GM18502 (cell line): ENCODE data around the gene LONP2.
"Not testable (repeated sequence)": the region's sequence is repeated elsewhere in the genome, so short reads cannot be mapped to it uniquely, and the experiment has no call there.

Experiments
- ATAC-seq: cut with Tn5 transposase; IDR thresholded peaks from one replicate; pipeline ENCODE4 v1.9.1; 2021; ENCODE audit warnings: mild to moderate bottlenecking; ENCODE audit not compliant: unreplicated experiment, poor library complexity

LONP2 gene

DNA sequence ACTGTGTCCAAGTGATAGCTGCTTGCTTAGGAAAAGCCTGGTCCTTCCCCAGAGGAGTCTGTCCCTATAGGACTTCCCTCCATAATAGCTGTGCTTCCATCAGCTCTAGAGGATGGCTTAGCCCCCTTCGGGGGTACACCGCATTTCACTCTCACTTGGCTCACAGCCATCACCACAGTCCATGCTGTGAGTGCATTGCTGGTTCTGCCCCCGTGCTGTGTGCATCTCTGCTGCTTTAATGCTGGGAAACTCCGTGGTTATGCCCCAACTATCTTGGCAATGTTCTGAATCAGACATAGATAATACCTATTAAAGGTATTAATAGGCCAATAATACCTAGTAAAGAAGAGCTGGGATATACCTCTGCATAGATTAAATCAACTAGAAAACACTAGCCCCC lies 82.8 kb downstream of the LONP2 start:
- no peak for ATAC-seq

DNA sequence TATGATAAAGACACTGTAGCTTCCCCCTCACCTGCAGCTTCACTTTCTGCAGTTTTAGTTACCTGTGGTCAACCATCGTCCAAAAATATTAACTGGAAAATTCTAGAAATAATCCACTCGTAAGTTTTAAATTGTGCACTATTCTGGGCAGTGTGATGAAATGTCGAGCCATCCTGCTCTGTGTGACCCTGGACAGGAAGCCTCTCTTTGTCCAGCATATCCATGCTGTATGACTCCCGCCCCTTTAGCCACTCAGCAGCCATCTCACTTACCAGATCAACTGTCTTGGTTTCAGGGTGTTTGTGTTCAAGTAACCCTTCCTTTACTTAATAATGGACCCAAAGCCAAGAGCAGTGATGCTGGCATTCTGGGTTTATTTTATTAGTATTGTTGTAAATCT lies 85.0 kb downstream of the LONP2 start:
- ATAC-seq, result no peak

- no peak for ATAC-seq
Observed at GRCh38 chr16:48330189-48330840, 86.2 kb downstream of the LONP2 start.

- ATAC-seq, result no peak
Observed at GRCh38 chr16:48330841-48331192, 86.7 kb downstream of the LONP2 start.

- ATAC-seq, result no peak
Observed at GRCh38 chr16:48332978-48333377, 88.9 kb downstream of the LONP2 start.

GRCh38 chr16:48334325-48334724 lies 90.2 kb downstream of the LONP2 start:
- ATAC-seq, result no peak

DNA sequence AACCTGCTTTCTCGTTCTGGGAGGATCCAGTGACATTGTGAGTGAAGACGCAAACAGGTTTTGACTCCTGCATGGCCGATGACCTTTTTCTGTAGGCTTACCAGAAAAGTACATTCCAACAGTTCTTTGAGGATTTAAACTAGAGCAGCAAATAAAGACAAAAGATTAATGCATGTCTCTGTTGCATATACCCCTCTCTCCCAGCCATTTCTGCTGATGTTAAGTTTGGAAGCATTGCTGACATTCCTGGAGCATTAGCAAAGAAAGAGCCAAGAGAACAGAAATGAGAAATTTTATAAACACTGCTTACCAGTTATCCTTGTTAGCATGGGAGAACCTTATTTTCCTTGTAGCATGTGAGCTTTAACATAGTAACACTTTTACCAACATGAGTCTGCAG lies 91.9 kb downstream of the LONP2 start:
- ATAC-seq, result no peak

- no peak for ATAC-seq
Observed at GRCh38 chr16:48340054-48340453, 96.0 kb downstream of the LONP2 start.

- no peak for ATAC-seq
Observed at GRCh38 chr16:48342591-48342990, 98.5 kb downstream of the LONP2 start.

DNA sequence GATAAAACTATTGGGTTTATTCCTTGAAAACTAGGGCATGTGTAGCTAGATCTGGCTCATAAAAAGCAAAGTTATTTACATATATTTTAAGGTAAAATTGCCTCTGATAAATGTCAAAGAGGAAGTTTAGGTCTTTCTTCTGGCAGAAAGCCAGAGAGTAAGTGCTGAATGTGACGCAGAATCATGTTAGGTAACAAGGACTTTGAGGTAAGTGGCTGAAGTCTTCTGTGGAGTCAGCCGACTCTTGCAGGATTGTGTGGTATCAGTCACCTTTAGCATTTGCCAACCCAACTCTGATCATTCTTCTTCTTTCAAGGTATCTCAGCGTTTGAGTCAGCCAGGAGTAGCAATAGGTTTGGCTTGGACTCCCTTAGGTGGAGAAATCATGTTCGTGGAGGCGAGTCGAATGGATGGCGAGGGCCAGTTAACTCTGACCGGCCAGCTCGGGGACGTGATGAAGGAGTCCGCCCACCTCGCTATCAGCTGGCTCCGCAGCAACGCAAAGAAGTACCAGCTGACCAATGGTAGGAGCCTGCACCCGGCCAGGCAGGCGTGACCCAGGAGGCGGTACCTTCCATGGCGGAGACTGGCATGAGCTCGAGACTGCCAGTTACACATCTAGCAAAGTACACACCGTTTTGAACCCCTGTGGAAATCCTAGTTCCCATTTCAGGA lies 103.2 kb downstream of the LONP2 start:
- ATAC-seq, result no peak

DNA sequence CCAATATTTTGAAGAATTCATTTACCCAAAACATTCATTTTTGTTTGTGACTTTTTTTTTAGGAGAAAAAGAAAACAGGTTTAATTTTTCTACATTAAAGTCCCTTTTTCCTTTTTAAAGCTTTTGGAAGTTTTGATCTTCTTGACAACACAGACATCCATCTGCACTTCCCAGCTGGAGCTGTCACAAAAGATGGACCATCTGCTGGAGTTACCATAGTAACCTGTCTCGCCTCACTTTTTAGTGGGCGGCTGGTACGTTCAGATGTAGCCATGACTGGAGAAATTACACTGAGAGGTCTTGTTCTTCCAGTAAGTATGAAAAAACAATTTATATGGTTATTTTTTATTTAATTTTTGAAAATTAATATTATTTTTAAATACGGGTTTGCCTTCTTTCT lies 103.9 kb downstream of the LONP2 start:
- no peak for ATAC-seq

GRCh38 chr16:48350736-48351135 lies 106.6 kb downstream of the LONP2 start:
- ATAC-seq, result no peak

GRCh38 chr16:48352648-48353390 lies 108.7 kb downstream of the LONP2 start:
- no peak for ATAC-seq

DNA sequence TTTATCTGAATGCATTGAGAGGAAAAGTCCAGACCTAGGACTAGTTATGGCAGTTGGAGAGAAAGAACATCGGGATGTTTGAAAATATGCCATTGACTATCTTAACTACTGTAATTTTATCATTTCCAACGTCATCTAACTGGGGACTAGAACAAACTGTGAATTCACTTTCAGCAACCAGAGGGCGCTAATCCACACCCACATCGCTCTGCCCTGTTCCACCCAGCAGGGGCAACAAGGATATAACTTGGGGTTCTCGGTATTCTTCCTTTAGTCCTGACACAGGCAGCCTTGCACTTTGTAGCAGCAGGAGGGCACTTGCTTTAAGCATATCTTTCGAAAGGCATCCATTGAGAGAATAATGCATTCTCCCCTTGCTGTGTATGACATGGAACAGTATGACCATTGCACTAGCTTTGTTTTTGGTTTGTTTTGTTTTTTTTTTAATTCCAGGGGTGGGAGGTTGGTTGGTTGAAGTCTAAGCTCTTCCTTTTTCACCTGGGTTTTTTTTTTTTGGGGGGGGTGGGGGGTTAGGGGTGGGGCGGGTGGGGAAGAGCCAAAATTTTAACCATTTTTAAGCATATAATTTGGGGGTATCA lies 109.6 kb downstream of the LONP2 start:
- ATAC-seq, result peak; percentile 74

- not testable (repeated sequence) for ATAC-seq
Observed at GRCh38 chr16:48354385-48354784, 110.3 kb downstream of the LONP2 start.

GRCh38 chr16:48354877-48355855 lies 111.1 kb downstream of the LONP2 start:
- ATAC-seq, result no peak

DNA sequence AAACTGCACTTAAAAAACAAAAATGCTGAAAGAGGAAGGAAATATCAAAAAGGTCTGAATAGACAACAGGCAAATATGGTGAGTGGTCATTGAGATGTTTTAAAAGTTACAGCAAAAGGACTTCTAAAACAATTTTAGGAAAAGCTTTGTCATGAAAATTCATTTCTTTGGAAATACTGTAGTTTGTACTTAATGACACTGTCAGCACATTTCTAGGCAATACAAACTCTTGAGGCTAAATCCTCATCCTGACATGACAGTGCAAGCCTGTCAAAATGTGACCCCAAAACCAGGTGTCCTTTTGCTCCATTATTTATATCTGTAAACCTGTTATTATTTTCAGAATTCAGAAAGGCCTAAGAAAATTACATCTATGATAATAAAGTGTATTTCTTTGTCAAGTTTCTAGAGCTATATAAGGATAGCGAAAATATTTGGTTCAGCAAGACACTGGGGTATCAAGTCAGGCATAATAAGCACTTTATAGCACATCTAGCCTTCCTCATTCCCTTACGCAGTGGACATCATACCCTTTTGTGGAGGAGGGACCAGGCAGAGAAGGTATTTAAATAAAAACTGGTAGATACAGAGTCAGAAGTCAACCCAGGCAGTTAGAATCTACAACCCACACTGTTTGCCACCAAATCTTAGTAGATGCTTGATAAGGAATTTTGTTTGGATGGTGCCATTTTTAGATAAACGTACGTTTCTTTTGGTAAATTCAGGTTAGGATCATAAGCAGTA lies 112.7 kb downstream of the LONP2 start:
- no peak for ATAC-seq

DNA sequence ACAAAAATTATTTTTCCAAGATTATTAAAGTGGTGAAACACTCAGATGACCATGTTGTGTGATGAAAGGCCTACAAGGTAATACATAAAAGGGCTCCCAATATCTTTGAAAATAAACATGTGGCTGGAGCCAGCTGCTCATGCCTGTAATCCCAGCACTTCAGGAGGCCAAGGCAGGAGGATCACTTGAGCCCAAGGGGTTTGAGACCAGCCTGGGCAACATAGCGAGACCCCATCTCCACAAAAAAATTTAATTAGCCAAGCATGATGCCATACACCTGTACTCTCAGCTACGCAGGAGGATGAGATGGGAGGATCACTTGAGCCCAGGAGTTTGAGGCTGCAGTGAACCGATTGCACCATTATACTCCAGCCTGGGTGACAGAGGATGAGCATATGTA lies 114.3 kb downstream of the LONP2 start:
- no peak for ATAC-seq

GRCh38 chr16:48359983-48360382 lies 115.9 kb downstream of the LONP2 start:
- no peak for ATAC-seq
